Erythroblast (primary cell): ENCODE data around the gene GYPC.

Experiments used
- GATA1 ChIP-seq: IDR thresholded peaks from 2 replicates; pipeline ENCODE4 v1.6.1; 2011; ENCODE audit warnings: low read depth, mild to moderate bottlenecking, control low read depth, low read length, moderate library complexity
- POLR2A ChIP-seq: IDR thresholded peaks from 2 replicates; pipeline ENCODE4 v1.6.1; 2011; ENCODE audit warnings: mild to moderate bottlenecking, low read length

DNA sequence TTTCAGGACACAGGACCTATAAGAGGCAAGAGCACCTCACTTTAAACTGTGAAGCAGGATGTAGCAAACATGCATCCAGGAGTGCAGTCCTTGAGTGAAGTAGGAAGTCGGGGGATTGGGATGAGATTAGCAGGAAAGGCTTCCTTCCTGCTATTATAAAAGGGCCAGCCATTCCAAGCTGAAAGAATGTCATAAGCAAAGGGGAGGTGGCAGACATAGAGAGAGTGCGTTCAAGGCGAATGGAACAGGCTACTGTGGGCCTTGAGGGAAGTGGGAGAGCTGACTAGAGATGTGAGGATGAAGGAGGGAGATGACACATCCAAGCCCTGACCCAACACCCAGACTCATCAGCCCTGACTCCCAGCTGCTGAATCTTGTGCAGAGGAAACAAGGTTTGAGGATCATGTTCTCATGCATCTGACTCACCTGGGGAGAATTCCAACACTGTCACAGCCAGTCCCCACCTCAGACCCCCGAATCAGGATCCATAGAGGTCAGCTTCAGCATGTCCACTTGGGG, 63.9 kb downstream of the GYPC start:
- TF ChIP-seq POLR2A (no peak), GATA1 (no peak)
